PC-9 (cell line): ENCODE data around the gene RRAS. TPM values are rescaled to one million over a fixed set of nuclear protein-coding genes. Genes with fewer than 3 reads are reported as not detected.

Experiments used
- BruUV-seq: library from RNA; stranded (reverse); fragments of 400-500 nt; replicated peaks from 2 replicates; lab custom pipeline; 2021; lab: Mats Ljungman, UMichigan
- CTCF ChIA-PET: fragments of 300-600 bp; sonication (Branson Sonifier 250); formaldehyde crosslinking; loops from one replicate; lab custom pipeline; 2022; ENCODE audit warnings: antibody characterized with exemption; lab: Charles Lee
- POLR2A ChIA-PET: fragments of 300-600 bp; sonication (Branson Sonifier 250); formaldehyde crosslinking; loops from one replicate; lab custom pipeline; 2022; ENCODE audit warnings: antibody characterized with exemption; ENCODE audit not compliant: unreplicated experiment; lab: Charles Lee
- DNase-seq, 2 experiments: peaks; one replicate each; pipeline versions ENCODE4 v3.0.0 to v3.0.0-alpha.2; 2015 to 2022; ENCODE audit warnings: mixed read lengths in 1 of 2
- H2AFZ ChIP-seq: fragments of 200-600 bp; sonication (generic); 2 replicates; pipeline ENCODE4 v1.8.1; 2017; ENCODE audit warnings: antibody characterized with exemption
- H3F3A ChIP-seq: fragments of 200-600 bp; sonication (generic); 2 replicates; pipeline ENCODE4 v1.8.1; 2017; ENCODE audit warnings: antibody characterized with exemption, mild to moderate bottlenecking, low read depth; ENCODE audit not compliant: insufficient read depth
- H3K27ac ChIP-seq: fragments of 200-600 bp; sonication (generic); 2 replicates; pipeline ENCODE4 v1.6.1; 2016; ENCODE audit warnings: mixed run types
- H3K27me3 ChIP-seq: fragments of 200-600 bp; sonication (generic); 2 replicates; pipeline ENCODE4 v1.6.1; 2016; ENCODE audit warnings: low read depth, mixed run types; ENCODE audit not compliant: insufficient read depth
- H3K36me3 ChIP-seq: fragments of 200-600 bp; sonication (generic); 2 replicates; pipeline ENCODE4 v1.6.1; 2016; ENCODE audit warnings: low read depth, mixed run types
- H3K4me1 ChIP-seq: fragments of 200-600 bp; sonication (generic); replicated peaks from 2 replicates; pipeline ENCODE4 v1.6.1; 2016; ENCODE audit warnings: mixed run types; ENCODE audit not compliant: insufficient read depth
- H3K4me2 ChIP-seq: fragments of 200-600 bp; sonication (generic); 2 replicates; pipeline ENCODE4 v1.6.1; 2017; ENCODE audit warnings: mixed run types
- H3K4me3 ChIP-seq: fragments of 200-600 bp; sonication (generic); 2 replicates; pipeline ENCODE4 v1.6.1; 2016; ENCODE audit warnings: mixed run types
- H3K79me2 ChIP-seq: fragments of 200-600 bp; sonication (generic); 2 replicates; pipeline ENCODE4 v1.6.1; 2017; ENCODE audit warnings: low read depth, mixed run types
- H3K9me2 ChIP-seq: fragments of 200-600 bp; sonication (generic); 2 replicates; pipeline ENCODE4 v1.8.1; 2017; ENCODE audit warnings: mild to moderate bottlenecking; ENCODE audit not compliant: insufficient read depth
- H3K9me3 ChIP-seq: fragments of 200-600 bp; sonication (generic); 2 replicates; pipeline ENCODE4 v1.8.1; 2016; ENCODE audit warnings: low read depth; ENCODE audit not compliant: insufficient read depth
- H4K20me1 ChIP-seq: fragments of 200-600 bp; sonication (generic); 2 replicates; pipeline ENCODE4 v1.8.1; 2017; ENCODE audit not compliant: insufficient read depth
- EZH2 ChIP-seq: fragments of 200-600 bp; sonication (generic); IDR thresholded peaks from 2 replicates; pipeline ENCODE4 v1.8.0; 2017; ENCODE audit warnings: antibody characterized with exemption, low read depth
- intact Hi-C: fragments of 100-400 bp; cut with micrococcal nuclease; formaldehyde crosslinking; loops from one replicate; pipeline ENCODE4 v1.10.0; 2022; ENCODE audit not compliant: unreplicated experiment
- microRNA-seq: library from miRNA; unstranded; fragments of <30 nt; microRNA quantifications from one replicate; pipeline ENCODE4 v1.2.0, GENCODE V29; 2021; ENCODE audit warnings: borderline number of aligned reads, borderline replicate concordance
- total RNA-seq: library from RNA; stranded (reverse); gene quantifications from 2 replicates; pipeline ENCODE4 v1.2.3, GENCODE V29; 2021
- TF ChIP-seq, protein P1 (sequence below): fragments of 200-600 bp; sonication (generic); conservative IDR thresholded peaks from 2 replicates; pipeline ENCODE4 v1.6.1; 2017; ENCODE audit warnings: mixed run types, antibody characterized with exemption, mild to moderate bottlenecking, moderate library complexity

Gene RRAS
- total RNA-seq, 1 experiment from 2014 or later: 36.6 TPM

DNA sequence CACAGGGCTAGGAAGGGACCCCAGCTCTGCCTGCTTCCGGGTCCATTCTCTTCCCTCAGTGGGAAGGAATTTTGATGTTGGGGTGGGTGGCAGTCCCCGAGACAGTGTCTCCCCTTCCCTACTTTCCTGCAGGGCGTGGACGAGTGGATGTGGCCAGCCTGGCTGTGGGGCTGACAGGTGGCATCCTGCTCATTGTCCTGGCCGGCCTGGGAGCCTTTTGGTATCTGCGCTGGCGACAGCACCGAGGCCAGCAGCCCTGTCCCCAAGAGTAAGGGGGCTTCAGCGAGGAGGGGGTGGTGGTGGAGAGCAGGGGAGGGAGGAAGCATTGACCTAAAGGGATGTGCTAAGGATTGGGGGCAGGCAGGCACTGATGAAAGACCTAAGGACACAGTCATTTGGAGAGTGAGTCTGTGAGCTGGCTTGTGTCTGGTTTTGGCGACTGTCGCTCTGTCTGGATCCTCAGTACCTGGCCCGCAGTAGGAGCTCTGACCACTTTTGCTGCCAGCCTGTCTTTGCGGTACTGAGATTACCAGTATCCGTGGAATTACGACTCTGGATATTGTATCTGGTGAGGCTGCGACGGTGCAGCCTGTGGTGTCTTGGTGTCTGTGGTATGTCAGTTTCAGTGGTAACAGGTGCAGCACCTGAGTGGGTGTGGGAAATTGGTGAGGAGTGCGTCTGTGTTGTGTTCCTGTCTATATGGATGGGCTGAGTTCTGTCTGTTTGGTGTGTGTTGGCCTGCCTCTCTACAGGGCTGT is 51.4 kb downstream of the RRAS start:
- H4K20me1 ChIP-seq: peaks cover under 1% of the 10 kb centered on the region
- peaks cover 21% of the 10 kb centered on the region for H3K79me2 ChIP-seq
- no TSS peak for BruUV-seq
- H3K4me1 ChIP-seq: peaks cover 4% of the 10 kb centered on the region; the same call in 1 of the 2 replicates
- peaks cover 33% of the 10 kb centered on the region for H3F3A ChIP-seq
- POLR2A ChIA-PET: no interaction called here
- H3K27me3 ChIP-seq: no peaks in the 10 kb centered on the region
- TF ChIP-seq, protein P1, sequence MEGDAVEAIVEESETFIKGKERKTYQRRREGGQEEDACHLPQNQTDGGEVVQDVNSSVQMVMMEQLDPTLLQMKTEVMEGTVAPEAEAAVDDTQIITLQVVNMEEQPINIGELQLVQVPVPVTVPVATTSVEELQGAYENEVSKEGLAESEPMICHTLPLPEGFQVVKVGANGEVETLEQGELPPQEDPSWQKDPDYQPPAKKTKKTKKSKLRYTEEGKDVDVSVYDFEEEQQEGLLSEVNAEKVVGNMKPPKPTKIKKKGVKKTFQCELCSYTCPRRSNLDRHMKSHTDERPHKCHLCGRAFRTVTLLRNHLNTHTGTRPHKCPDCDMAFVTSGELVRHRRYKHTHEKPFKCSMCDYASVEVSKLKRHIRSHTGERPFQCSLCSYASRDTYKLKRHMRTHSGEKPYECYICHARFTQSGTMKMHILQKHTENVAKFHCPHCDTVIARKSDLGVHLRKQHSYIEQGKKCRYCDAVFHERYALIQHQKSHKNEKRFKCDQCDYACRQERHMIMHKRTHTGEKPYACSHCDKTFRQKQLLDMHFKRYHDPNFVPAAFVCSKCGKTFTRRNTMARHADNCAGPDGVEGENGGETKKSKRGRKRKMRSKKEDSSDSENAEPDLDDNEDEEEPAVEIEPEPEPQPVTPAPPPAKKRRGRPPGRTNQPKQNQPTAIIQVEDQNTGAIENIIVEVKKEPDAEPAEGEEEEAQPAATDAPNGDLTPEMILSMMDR: no peak
- TF ChIP-seq EZH2: no peak
- no peak overlapping the region for H3K4me3 ChIP-seq
- H3K9me3 ChIP-seq: no peaks in the 10 kb centered on the region
- intact Hi-C loops: no loop called here
- no peaks in the 10 kb centered on the region for H3K36me3 ChIP-seq
- H3K27ac ChIP-seq: no peak overlapping the region
- peak in 1 of 2 experiments; percentile 25 for DNase-seq
- H3K4me2 ChIP-seq: no peak overlapping the region
- H2AFZ ChIP-seq: no peak overlapping the region
- H3K9me2 ChIP-seq: no peaks in the 10 kb centered on the region
- CTCF ChIA-PET: no interaction called here

DNA sequence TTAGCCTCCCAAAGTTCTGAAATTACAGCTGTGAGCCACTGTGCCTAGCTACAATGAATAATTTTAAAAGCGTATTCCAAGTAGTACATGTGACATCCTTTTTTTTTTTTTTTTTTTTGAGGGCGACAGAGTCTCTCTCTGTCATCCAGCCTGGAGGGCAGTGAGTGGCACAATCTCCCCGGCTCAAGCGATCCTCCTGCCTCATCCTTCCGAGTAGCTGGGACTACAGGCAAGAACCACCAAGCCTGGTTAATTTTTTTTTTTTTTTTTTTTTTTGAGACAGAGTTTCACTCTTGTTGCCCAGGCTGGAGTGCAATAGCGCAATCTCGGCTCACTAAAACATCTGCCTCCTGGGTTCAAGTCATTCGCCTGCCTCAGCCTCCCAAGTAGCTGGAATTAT is 52.7 kb downstream of the RRAS start:
- Histone ChIP-seq H3K9me2 (no peaks in the 10 kb centered on the region), H4K20me1 (no peaks in the 10 kb centered on the region), H3K4me2 (no peak overlapping the region), H3F3A (peaks cover 30% of the 10 kb centered on the region), H3K27me3 (no peaks in the 10 kb centered on the region), H2AFZ (no peak overlapping the region), H3K4me1 (0 out of 2 replicates have a peak, but pooled peaks cover 3% of the 10 kb centered on the region), H3K27ac (no peak overlapping the region), H3K4me3 (no peak overlapping the region), H3K9me3 (no peaks in the 10 kb centered on the region), H3K36me3 (no peaks in the 10 kb centered on the region), H3K79me2 (peaks cover 11% of the 10 kb centered on the region)
- ChIA-PET CTCF (interaction anchor here (0.7 to 0.8 kb wide), 2 partner anchors 13 to 25 kb away, joined by 5 to 14 read pairs; no protein-coding TSS in a partner anchor), POLR2A (interaction anchor here (0.6 kb wide), 2 partner anchors 55 to 594 kb away, joined by 4 to 9 read pairs; partner anchors contain the start of genes GYS1, RUVBL2 and SCAF1)
- TF ChIP-seq EZH2: no peak
- TF ChIP-seq, protein P1: no peak
- BruUV-seq: no TSS peak
- intact Hi-C loops: no loop called here
- DNase-seq: peak in 1 of 2 experiments; percentile 10

Small RNAs within 50 kb of the gene (microRNA-seq; reads per million reads assigned to microRNA genes)
- not detected for gene MIR5088

Other genes starting within 250 kb of the RRAS start
- not detected in 2 replicates for gene PTH2, start 216.7 kb downstream of the RRAS start, total RNA-seq
- not detected in 2 replicates for gene GFY, start 214.8 kb downstream of the RRAS start, total RNA-seq
- 0.68 and 0.70 TPM in 2 replicates for gene SLC17A7, start 198.6 kb downstream of the RRAS start, total RNA-seq
- 156 and 184 TPM in 2 replicates for gene PIH1D1, start 188.3 kb downstream of the RRAS start, total RNA-seq
- 40.9 and 66.8 TPM in 2 replicates for gene ALDH16A1, start 186.9 kb downstream of the RRAS start, total RNA-seq
- 5.1 and 5.3 TPM in 2 replicates for gene FLT3LG, start 165.9 kb downstream of the RRAS start, total RNA-seq
- 2,360 and 3,865 TPM in 2 replicates for gene RPL13A, start 152.5 kb downstream of the RRAS start, total RNA-seq
- gene RPS11, start 143.7 kb downstream of the RRAS start, total RNA-seq: 1,702 and 2,282 TPM in 2 replicates
- gene FCGRT, start 127.5 kb downstream of the RRAS start, total RNA-seq: 4.8 and 6.7 TPM in 2 replicates
- 0.75 and 0.96 TPM in 2 replicates for gene RCN3, start 112.1 kb downstream of the RRAS start, total RNA-seq
- gene NOSIP, start 59.6 kb downstream of the RRAS start, total RNA-seq: 63.6 and 71.3 TPM in 2 replicates
- gene PRRG2, start 58.8 kb downstream of the RRAS start, total RNA-seq: 16.2 TPM in 2 replicates
- 40.4 and 41.3 TPM in 2 replicates for gene PRR12, start 49.0 kb downstream of the RRAS start, total RNA-seq
- gene SCAF1, start 2.1 kb upstream of the RRAS start, total RNA-seq: 86.9 and 91.3 TPM in 2 replicates
- 181 and 220 TPM in 2 replicates for gene IRF3, start 25.7 kb upstream of the RRAS start, total RNA-seq
- 80.3 and 84.8 TPM in 2 replicates for gene BCL2L12, start 25.8 kb upstream of the RRAS start, total RNA-seq
- 228 and 261 TPM in 2 replicates for gene PRMT1, start 37.1 kb upstream of the RRAS start, total RNA-seq
- 9.5 and 14.2 TPM in 2 replicates for gene ADM5, start 49.5 kb upstream of the RRAS start, total RNA-seq
- 1.7 and 2.1 TPM in 2 replicates for gene CPT1C, start 51.0 kb upstream of the RRAS start, total RNA-seq
- not detected in 2 replicates for gene TSKS, start 123.2 kb upstream of the RRAS start, total RNA-seq
- gene AP2A1, start 126.9 kb upstream of the RRAS start, total RNA-seq: 91.8 and 95.1 TPM in 2 replicates
- 50.0 and 60.4 TPM in 2 replicates for gene FUZ, start 173.1 kb upstream of the RRAS start, total RNA-seq
- gene MED25, start 178.1 kb upstream of the RRAS start, total RNA-seq: 92.2 and 99.6 TPM in 2 replicates
- 151 and 155 TPM in 2 replicates for gene PTOV1, start 211.0 kb upstream of the RRAS start, total RNA-seq
- gene PNKP, start 227.4 kb upstream of the RRAS start, total RNA-seq: 82.7 and 85.6 TPM in 2 replicates
- gene AKT1S1, start 237.2 kb upstream of the RRAS start, total RNA-seq: 109 and 143 TPM in 2 replicates
- 52.1 and 62.3 TPM in 2 replicates for gene TBC1D17, start 237.6 kb upstream of the RRAS start, total RNA-seq